GM19324 (cell line): ENCODE measurements around the gene ANO2.

ENCODE experiments used
- ATAC-seq: cut with Tn5 transposase; IDR thresholded peaks from one replicate; pipeline ENCODE4 v1.9.1; 2021; ENCODE audit warnings: mild to moderate bottlenecking, moderate library complexity; ENCODE audit not compliant: unreplicated experiment, low FRiP score

The ANO2 gene

GRCh38 chr12:5524116-5524768 lies 420.8 kb downstream of the ANO2 start:
- ATAC-seq: no peak

GRCh38 chr12:5523396-5524115 lies 421.5 kb downstream of the ANO2 start:
- ATAC-seq: no peak

GRCh38 chr12:5522432-5523335 lies 422.4 kb downstream of the ANO2 start:
- ATAC-seq: no peak

- no peak for ATAC-seq
These were observed 423.4 kb downstream of the ANO2 start for GRCh38 chr12:5521456-5522325.

- no peak for ATAC-seq
These were observed 424.2 kb downstream of the ANO2 start for GRCh38 chr12:5520831-5521230.

GRCh38 chr12:5520037-5520436 lies 425.0 kb downstream of the ANO2 start:
- ATAC-seq: no peak

- ATAC-seq: no peak
These were observed 426.3 kb downstream of the ANO2 start for GRCh38 chr12:5518584-5519365.

- ATAC-seq: no peak
These were observed 428.5 kb downstream of the ANO2 start for GRCh38 chr12:5516371-5517241.

GRCh38 chr12:5515458-5515857 lies 429.6 kb downstream of the ANO2 start:
- ATAC-seq: no peak

GRCh38 chr12:5514545-5514944 lies 430.5 kb downstream of the ANO2 start:
- no peak for ATAC-seq

- ATAC-seq: no peak
These were observed 431.0 kb downstream of the ANO2 start for GRCh38 chr12:5514016-5514415.

GRCh38 chr12:5513406-5513805 lies 431.7 kb downstream of the ANO2 start:
- ATAC-seq: no peak
